GM21367 (cell line): ENCODE data around the gene SASH1.
"Not testable (repeated sequence)": the region's sequence is repeated elsewhere in the genome, so short reads cannot be mapped to it uniquely, and the experiment has no call there.

ENCODE experiments used
- ATAC-seq: cut with Tn5 transposase; IDR thresholded peaks from one replicate; pipeline ENCODE4 v1.9.1; 2021; ENCODE audit not compliant: unreplicated experiment

The SASH1 gene

GRCh38 chr6:148328876-148329555 is 13.6 kb upstream of the SASH1 start:
- no peak for ATAC-seq

GRCh38 chr6:148329596-148330381 is 12.8 kb upstream of the SASH1 start:
- ATAC-seq, result no peak

- ATAC-seq, result no peak
Observed at GRCh38 chr6:148332088-148332487, 10.6 kb upstream of the SASH1 start.

GRCh38 chr6:148336901-148337300 is 5.7 kb upstream of the SASH1 start:
- ATAC-seq, result no peak

GRCh38 chr6:148339766-148340165 is 2.9 kb upstream of the SASH1 start:
- no peak for ATAC-seq

GRCh38 chr6:148340586-148341297 is 1.9 kb upstream of the SASH1 start:
- no peak for ATAC-seq

GRCh38 chr6:148342100-148342349 is 613 bp upstream of the SASH1 start:
- ATAC-seq, result no peak

- ATAC-seq, result no peak
Observed at GRCh38 chr6:148343047-148343782, 577 bp downstream of the SASH1 start.

GRCh38 chr6:148345176-148345575 is 2.5 kb downstream of the SASH1 start:
- no peak for ATAC-seq

- ATAC-seq, result no peak
Observed at GRCh38 chr6:148345578-148345977, 2.9 kb downstream of the SASH1 start.

GRCh38 chr6:148346681-148347440 is 4.2 kb downstream of the SASH1 start:
- no peak for ATAC-seq

- ATAC-seq, result no peak
Observed at GRCh38 chr6:148347441-148348054, 4.9 kb downstream of the SASH1 start.

GRCh38 chr6:148348335-148348734 is 5.7 kb downstream of the SASH1 start:
- no peak for ATAC-seq

- ATAC-seq, result no peak
Observed at GRCh38 chr6:148348778-148349177, 6.1 kb downstream of the SASH1 start.

GRCh38 chr6:148349466-148349865 is 6.8 kb downstream of the SASH1 start:
- no peak for ATAC-seq

- ATAC-seq, result no peak
Observed at GRCh38 chr6:148351309-148351708, 8.7 kb downstream of the SASH1 start.

GRCh38 chr6:148352421-148352820 is 9.8 kb downstream of the SASH1 start:
- not testable (repeated sequence) for ATAC-seq

- ATAC-seq, result no peak
Observed at GRCh38 chr6:148358196-148358785, 15.7 kb downstream of the SASH1 start.

- no peak for ATAC-seq
Observed at GRCh38 chr6:148359228-148359627, 16.6 kb downstream of the SASH1 start.
